Measurements from ENCODE around the gene SDHB.

SDHB gene

GRCh38 chr1:16981269-16981849 is 72.5 kb downstream of the SDHB start:
- DNase-seq = peak; percentile 90

- DNase-seq = peak; percentile 41
Observed at GRCh38 chr1:16980473-16981268, 73.2 kb downstream of the SDHB start, which contains the start of gene MFAP2. TSS of gene MFAP2 (minus strand) at chr1:16980620. CDS start at chr1:16978273, 2,347 bp downstream.

GRCh38 chr1:16979475-16980327 is 74.1 kb downstream of the SDHB start:
- DNase-seq = peak; percentile 55

GRCh38 chr1:16978567-16979474 is 75.0 kb downstream of the SDHB start:
- DNase-seq = peak; percentile 86

- DNase-seq = no peak
Observed at GRCh38 chr1:16978139-16978538, 75.7 kb downstream of the SDHB start.

- no peak for DNase-seq
Observed at GRCh38 chr1:16977377-16977776, 76.5 kb downstream of the SDHB start.

GRCh38 chr1:16976966-16977365 is 76.9 kb downstream of the SDHB start:
- no peak for DNase-seq

- no peak for DNase-seq
Observed at GRCh38 chr1:16975838-16976237, 78.0 kb downstream of the SDHB start.

GRCh38 chr1:16975211-16975610 is 78.6 kb downstream of the SDHB start:
- no peak for DNase-seq

GRCh38 chr1:16973215-16973614 is 80.6 kb downstream of the SDHB start:
- no peak for DNase-seq

GRCh38 chr1:16972189-16972895 is 81.5 kb downstream of the SDHB start:
- DNase-seq = no peak

GRCh38 chr1:16971341-16972188 is 82.3 kb downstream of the SDHB start:
- no peak for DNase-seq

GRCh38 chr1:16970132-16970910 is 83.5 kb downstream of the SDHB start:
- no peak for DNase-seq

GRCh38 chr1:16969651-16970050 is 84.2 kb downstream of the SDHB start:
- no peak for DNase-seq

GRCh38 chr1:16969057-16969611 is 84.7 kb downstream of the SDHB start:
- no peak for DNase-seq

Measured in fibroblast of skin of right quadriceps (primary cell).